SK-N-SH treated with all-trans-retinoic acid at 6 μM for 48 hours (cell line): ENCODE measurements around the gene NAB1.

ENCODE experiments used
- PATZ1 ChIP-seq: fragments of 250-450 bp; sonication (Bioruptor Pico); IDR thresholded peaks from 2 replicates; pipeline ENCODE4 v1.8.0; 2020; ENCODE audit warnings: mild to moderate bottlenecking, moderate library complexity, borderline replicate concordance
- ZNF8 ChIP-seq: fragments of 450-650 bp; formaldehyde crosslinking; IDR thresholded peaks from 2 replicates; pipeline ENCODE4 v1.5.0; 2020; ENCODE audit warnings: mild to moderate bottlenecking, moderate library complexity

- TF ChIP-seq PATZ1 (CRISPR knock-in tag): no peak
- TF ChIP-seq ZNF8 (CRISPR knock-in tag): no peak
These were observed 71.8 kb downstream of the NAB1 start for GRCh38 chr2:190720691-190721090.
